ENCODE data around the gene BRME1. TPM values are rescaled to one million over a fixed set of nuclear protein-coding genes. Genes with fewer than 3 reads are reported as not detected.

Gene BRME1
- polyA plus RNA-seq, 2 of the 4 experiments (the other 2 are of a cell fraction), result 0.12 to 1.2 TPM

- no peak for TF ChIP-seq TP53 (CRISPR knock-in tag; IDR thresholded peaks at IDR 0.05)
- TF ChIP-seq, protein P1, sequence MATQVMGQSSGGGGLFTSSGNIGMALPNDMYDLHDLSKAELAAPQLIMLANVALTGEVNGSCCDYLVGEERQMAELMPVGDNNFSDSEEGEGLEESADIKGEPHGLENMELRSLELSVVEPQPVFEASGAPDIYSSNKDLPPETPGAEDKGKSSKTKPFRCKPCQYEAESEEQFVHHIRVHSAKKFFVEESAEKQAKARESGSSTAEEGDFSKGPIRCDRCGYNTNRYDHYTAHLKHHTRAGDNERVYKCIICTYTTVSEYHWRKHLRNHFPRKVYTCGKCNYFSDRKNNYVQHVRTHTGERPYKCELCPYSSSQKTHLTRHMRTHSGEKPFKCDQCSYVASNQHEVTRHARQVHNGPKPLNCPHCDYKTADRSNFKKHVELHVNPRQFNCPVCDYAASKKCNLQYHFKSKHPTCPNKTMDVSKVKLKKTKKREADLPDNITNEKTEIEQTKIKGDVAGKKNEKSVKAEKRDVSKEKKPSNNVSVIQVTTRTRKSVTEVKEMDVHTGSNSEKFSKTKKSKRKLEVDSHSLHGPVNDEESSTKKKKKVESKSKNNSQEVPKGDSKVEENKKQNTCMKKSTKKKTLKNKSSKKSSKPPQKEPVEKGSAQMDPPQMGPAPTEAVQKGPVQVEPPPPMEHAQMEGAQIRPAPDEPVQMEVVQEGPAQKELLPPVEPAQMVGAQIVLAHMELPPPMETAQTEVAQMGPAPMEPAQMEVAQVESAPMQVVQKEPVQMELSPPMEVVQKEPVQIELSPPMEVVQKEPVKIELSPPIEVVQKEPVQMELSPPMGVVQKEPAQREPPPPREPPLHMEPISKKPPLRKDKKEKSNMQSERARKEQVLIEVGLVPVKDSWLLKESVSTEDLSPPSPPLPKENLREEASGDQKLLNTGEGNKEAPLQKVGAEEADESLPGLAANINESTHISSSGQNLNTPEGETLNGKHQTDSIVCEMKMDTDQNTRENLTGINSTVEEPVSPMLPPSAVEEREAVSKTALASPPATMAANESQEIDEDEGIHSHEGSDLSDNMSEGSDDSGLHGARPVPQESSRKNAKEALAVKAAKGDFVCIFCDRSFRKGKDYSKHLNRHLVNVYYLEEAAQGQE (IDR thresholded peaks at IDR 0.05), result no peak
- no peak for TF ChIP-seq NPAS2 (CRISPR knock-in tag; IDR thresholded peaks at IDR 0.05; ENCODE audit: borderline replicate concordance)
- TF ChIP-seq ZC3H11A (IDR thresholded peaks at IDR 0.05), result no peak
- TF ChIP-seq HOXB5 (CRISPR knock-in tag; IDR thresholded peaks at IDR 0.05), result peak; percentile 52; the same call in 1 of the 2 replicates
- WGBS (ENCODE audit: missing lambda C conversion rate), result 8% methylated on average over 19 of the region's 20 CpGs
- no peak for DNase-seq (ENCODE audit: low read depth in 1 of 2, low spot score in 1 of 2)
- Histone ChIP-seq H3K4me1 (peaks cover 8% of the 10 kb centered on the region; the same call in 1 of the 3 replicates), H3K4me2 (peak overlapping the region; percentile 60), H3K9me3 (no peaks in the 10 kb centered on the region), H3K27ac (peak overlapping the region in 1 of 2 experiments; percentile 47; a peak in 1 of 6 replicates), H3K4me3 (peak overlapping the region; percentile 44)
- ATAC-seq, result peak; percentile 14 to 31
- ChIA-PET CTCF (no interaction called here), POLR2A (interaction anchor here (0.7 kb wide), 1 partner anchor 81 kb away, joined by 4 read pairs; no protein-coding TSS in a partner anchor)
- no peak for FAIRE-seq
Observed at GRCh38 chr19:13951799-13952153, 45.9 kb upstream of the BRME1 start.

- Histone ChIP-seq H3K27ac (no peak overlapping the region), H3K4me2 (no peak overlapping the region), H3K9me3 (no peaks in the 10 kb centered on the region), H3K4me1 (peaks cover 8% of the 10 kb centered on the region; the same call in 1 of the 3 replicates), H3K4me3 (no peak overlapping the region)
- no peak for TF ChIP-seq JUNB (IDR thresholded peaks at IDR 0.05)
- no peak for TF ChIP-seq KDM1A (IDR thresholded peaks at IDR 0.05; ENCODE audit: low read depth)
- TF ChIP-seq RNF2 (IDR thresholded peaks at IDR 0.05; ENCODE audit: borderline replicate concordance, low read depth), result no peak
- TF ChIP-seq TFCP2L1 (CRISPR knock-in tag; IDR thresholded peaks at IDR 0.05), result no peak
- no peak for TF ChIP-seq PHF8 (IDR thresholded peaks at IDR 0.05; ENCODE audit: borderline replicate concordance, low read depth)
- TF ChIP-seq, protein P2, sequence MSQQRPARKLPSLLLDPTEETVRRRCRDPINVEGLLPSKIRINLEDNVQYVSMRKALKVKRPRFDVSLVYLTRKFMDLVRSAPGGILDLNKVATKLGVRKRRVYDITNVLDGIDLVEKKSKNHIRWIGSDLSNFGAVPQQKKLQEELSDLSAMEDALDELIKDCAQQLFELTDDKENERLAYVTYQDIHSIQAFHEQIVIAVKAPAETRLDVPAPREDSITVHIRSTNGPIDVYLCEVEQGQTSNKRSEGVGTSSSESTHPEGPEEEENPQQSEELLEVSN (IDR thresholded peaks at IDR 0.05; ENCODE audit: borderline replicate concordance, low read depth), result no peak
- TF ChIP-seq MAZ (IDR thresholded peaks at IDR 0.05; ENCODE audit: borderline replicate concordance, low read depth, low read length), result no peak
- TF ChIP-seq SMC3 (IDR thresholded peaks at IDR 0.05), result no peak
- TF ChIP-seq, protein P1 (IDR thresholded peaks at IDR 0.05), result no peak
- no peak for TF ChIP-seq RFX5 (IDR thresholded peaks at IDR 0.05)
- no peak for TF ChIP-seq TP53 (CRISPR knock-in tag; IDR thresholded peaks at IDR 0.05)
- DNase-seq (ENCODE audit: low read depth in 1 of 2, low spot score in 1 of 2) (no peak), ATAC-seq (no peak), FAIRE-seq (no peak)
- ChIA-PET CTCF (interaction anchor here (1.0 kb wide), 1 partner anchor 70 kb away, joined by 4 read pairs; no protein-coding TSS in a partner anchor), POLR2A (no interaction called here)
- WGBS (ENCODE audit: missing lambda C conversion rate), result 85% methylated on average over 2 of the region's 2 CpGs
Observed at GRCh38 chr19:13951043-13951442, 45.1 kb upstream of the BRME1 start.

DNA sequence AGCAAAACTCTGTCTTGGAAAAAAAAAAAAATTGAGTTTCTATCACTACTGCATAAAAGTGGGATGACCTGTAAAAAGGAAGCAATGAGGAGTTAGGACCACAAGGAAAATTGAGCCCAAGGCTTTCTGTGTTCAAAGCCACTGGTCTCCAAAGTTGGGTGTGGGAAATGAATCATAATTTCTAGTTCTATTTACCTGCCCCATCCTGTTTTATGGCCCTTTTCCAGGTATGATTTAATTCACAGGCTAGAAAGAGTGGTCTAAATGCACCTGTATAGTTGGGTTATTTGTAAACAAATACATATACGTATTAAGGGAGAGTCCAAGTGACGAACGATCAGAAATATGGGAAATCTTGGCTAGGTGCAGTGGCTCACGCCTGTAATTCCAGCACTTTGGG, 40.5 kb upstream of the BRME1 start:
- ATAC-seq (no peak), DNase-seq (ENCODE audit: low read depth in 1 of 2, low spot score in 1 of 2) (no peak), FAIRE-seq (no peak)
- POLR2A ChIA-PET, result no interaction called here
- 92% methylated on average over 4 of the region's 4 CpGs for WGBS (ENCODE audit: missing lambda C conversion rate)
- TF ChIP-seq ZNF302 (CRISPR knock-in tag; IDR thresholded peaks at IDR 0.05), result no peak
- no peak for TF ChIP-seq NR3C1 (IDR thresholded peaks at IDR 0.05)
- TF ChIP-seq, protein P3, sequence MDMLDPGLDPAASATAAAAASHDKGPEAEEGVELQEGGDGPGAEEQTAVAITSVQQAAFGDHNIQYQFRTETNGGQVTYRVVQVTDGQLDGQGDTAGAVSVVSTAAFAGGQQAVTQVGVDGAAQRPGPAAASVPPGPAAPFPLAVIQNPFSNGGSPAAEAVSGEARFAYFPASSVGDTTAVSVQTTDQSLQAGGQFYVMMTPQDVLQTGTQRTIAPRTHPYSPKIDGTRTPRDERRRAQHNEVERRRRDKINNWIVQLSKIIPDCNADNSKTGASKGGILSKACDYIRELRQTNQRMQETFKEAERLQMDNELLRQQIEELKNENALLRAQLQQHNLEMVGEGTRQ (IDR thresholded peaks at IDR 0.05), result no peak
- TF ChIP-seq CHD2 (IDR thresholded peaks at IDR 0.05; ENCODE audit: low read length, partially characterized antibody), result no peak
- TF ChIP-seq TP53 (CRISPR knock-in tag; IDR thresholded peaks at IDR 0.05), result no peak
- no peak for TF ChIP-seq PHF8 (IDR thresholded peaks at IDR 0.05; ENCODE audit: borderline replicate concordance, low read depth)
- TF ChIP-seq RAD21 (conservative IDR thresholded peaks at IDR 0.05 in 1 of 2, IDR thresholded peaks at IDR 0.05 in 1 of 2), result no peak
- TF ChIP-seq HEYL (CRISPR knock-in tag; IDR thresholded peaks at IDR 0.05), result no peak
- TF ChIP-seq, protein P4, sequence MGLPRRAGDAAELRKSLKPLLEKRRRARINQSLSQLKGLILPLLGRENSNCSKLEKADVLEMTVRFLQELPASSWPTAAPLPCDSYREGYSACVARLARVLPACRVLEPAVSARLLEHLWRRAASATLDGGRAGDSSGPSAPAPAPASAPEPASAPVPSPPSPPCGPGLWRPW (IDR thresholded peaks at IDR 0.05), result no peak
- TF ChIP-seq HOXA7 (CRISPR knock-in tag; IDR thresholded peaks at IDR 0.05), result no peak
- CTCF ChIA-PET, result no interaction called here
- H3K4me2 ChIP-seq, result no peak overlapping the region
- H3K9me3 ChIP-seq, result no peaks in the 10 kb centered on the region
- 0 out of 3 replicates have a peak, but pooled peaks cover under 1% of the 10 kb centered on the region for H3K4me1 ChIP-seq
- H3K27ac ChIP-seq, result no peak overlapping the region
- no peak overlapping the region for H3K4me3 ChIP-seq

All from A549 (cell line).